ENCODE results near the gene MMP14. TPM values are rescaled to one million over a fixed set of nuclear protein-coding genes. Genes with fewer than 3 reads are reported as not detected.

The MMP14 gene
- total RNA-seq, 1 experiment from 2014 or later: 17.8 TPM

GRCh38 chr14:22844221-22845102 lies 8.1 kb downstream of the MMP14 start:
- Histone ChIP-seq H3K27me3 (ENCODE audit: insufficient read depth, low read length) (no peaks in the 10 kb centered on the region), H3K4me2 (ENCODE audit: low read length) (no peak overlapping the region), H3K4me3 (replicated peaks in 1 of 2; ENCODE audit: low read depth in 1 of 2, low read length in 2 of 2) (no peak overlapping the region), H3K27ac (ENCODE audit: low read depth, low read length) (no peak overlapping the region), H3K9me3 (ENCODE audit: control insufficient read depth in 1 of 2, insufficient read depth in 1 of 2, low read depth in 1 of 2, low read length in 2 of 2) (no peaks in the 10 kb centered on the region), H4K20me1 (ENCODE audit: insufficient read depth) (no peaks in the 10 kb centered on the region), H3K36me3 (ENCODE audit: control insufficient read depth in 1 of 2, insufficient read depth in 2 of 2, low read length in 2 of 2) (no peaks in the 10 kb centered on the region), H3K4me1 (ENCODE audit: control insufficient read depth in 1 of 2, insufficient read depth in 2 of 2, low read length in 2 of 2) (no peaks in the 10 kb centered on the region), H3K79me2 (ENCODE audit: insufficient read depth, low read length) (no peaks in the 10 kb centered on the region), H2AFZ (ENCODE audit: low read depth, low read length, poor library complexity, severe bottlenecking) (no peak overlapping the region), H3K9me2 (ENCODE audit: insufficient read depth) (no peaks in the 10 kb centered on the region), H3K9ac (ENCODE audit: low read length) (no peak overlapping the region)
- TF ChIP-seq ZBTB33 (IDR thresholded peaks at IDR 0.05; ENCODE audit: extremely low read depth, insufficient replicate concordance, low read length) (no peak), ZNF274 (IDR thresholded peaks at IDR 0.05; ENCODE audit: low read depth, low read length) (no peak), TCF7L2 (IDR thresholded peaks at IDR 0.05; ENCODE audit: borderline replicate concordance, extremely low read depth, insufficient read depth, insufficient read length) (no peak), EZH2 (IDR thresholded peaks at IDR 0.05) (no peak), MAX (IDR thresholded peaks at IDR 0.05) (no peak), SP1 (IDR thresholded peaks at IDR 0.05; ENCODE audit: low read depth) (no peak), FOSL1 (IDR thresholded peaks at IDR 0.05; ENCODE audit: low read depth) (no peak), EZH2phosphoT487 (IDR thresholded peaks at IDR 0.05; ENCODE audit: borderline replicate concordance) (no peak), EGR1 (IDR thresholded peaks at IDR 0.05; ENCODE audit: low read depth) (no peak), RAD21 (IDR thresholded peaks at IDR 0.05; ENCODE audit: low read depth) (no peak), CEBPB (IDR thresholded peaks at IDR 0.05; ENCODE audit: low read depth) (no peak), SIN3A (IDR thresholded peaks at IDR 0.05; ENCODE audit: low read depth) (no peak), ZFX (IDR thresholded peaks at IDR 0.05) (no peak), CBX3 (IDR thresholded peaks at IDR 0.05; ENCODE audit: low read depth) (no peak), YY1 (IDR thresholded peaks at IDR 0.05; ENCODE audit: extremely low read depth, insufficient replicate concordance, low read depth, low read length) (no peak)
- DNase-seq (ENCODE audit: low read depth, low spot score): no peak
- intact Hi-C loops (cut with micrococcal nuclease): no loop called here
- ChIA-PET CTCF (no interaction called here), RAD21 (ENCODE audit: low non-redundant PET in 1 of 2, low total read pairs in 2 of 2, uncharacterized antibody in 2 of 2, unreplicated experiment in 2 of 2) (no interaction called here), POLR2A (no interaction called here)
- no TSS peak for BruUV-seq (replicated peaks)
- peak; percentile 32; the same call in 1 of the 2 replicates for ATAC-seq
